Activated T-helper 1 cell treated with anti-CD3 and anti-CD28 coated beads, Interleukin-2, amount 50 U/mL, for 16 hours (primary cell): ENCODE data around the gene IL6R.
"Not testable (repeated sequence)": the region's sequence is repeated elsewhere in the genome, so short reads cannot be mapped to it uniquely, and the experiment has no call there.

Source experiments
- DNase-seq, 2 donors: peaks; one replicate each; pipeline ENCODE4 v3.0.0-alpha.2; 2020; ENCODE audit warnings: low read depth in 1 of 2, low spot score in 1 of 2

Gene IL6R

DNA sequence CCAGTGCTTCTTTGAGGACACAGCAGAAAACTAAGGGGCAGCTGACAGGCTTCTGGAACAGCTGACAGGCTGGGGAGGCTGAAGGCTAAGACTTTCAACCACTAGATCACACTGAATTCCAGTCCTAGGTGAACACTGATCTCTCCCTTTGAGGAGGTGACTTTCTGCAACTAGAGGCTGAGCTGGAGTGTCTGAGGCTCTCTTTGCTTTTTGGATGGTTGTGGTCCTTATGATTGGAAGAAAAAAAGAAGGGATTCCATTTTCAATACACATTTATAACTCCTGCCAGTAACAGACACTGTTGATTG is 1.4 kb downstream of the IL6R start:
- no peak for DNase-seq

DNA sequence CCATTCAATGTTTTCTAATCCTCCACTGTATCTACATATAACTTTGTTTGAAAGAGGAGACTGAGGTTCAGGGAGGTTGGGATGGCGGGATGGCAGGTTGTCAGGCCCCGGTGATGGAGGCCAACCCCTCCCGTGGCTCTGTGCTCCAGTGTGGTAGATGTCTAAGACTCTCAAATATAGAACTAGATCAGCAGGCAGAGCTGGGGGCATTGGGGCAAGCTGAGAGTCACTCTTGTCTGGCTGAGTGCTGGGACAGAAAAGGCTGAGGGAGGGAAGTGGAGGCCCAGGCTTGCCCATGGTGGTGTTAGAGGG is 1.7 kb downstream of the IL6R start:
- no peak for DNase-seq

DNA sequence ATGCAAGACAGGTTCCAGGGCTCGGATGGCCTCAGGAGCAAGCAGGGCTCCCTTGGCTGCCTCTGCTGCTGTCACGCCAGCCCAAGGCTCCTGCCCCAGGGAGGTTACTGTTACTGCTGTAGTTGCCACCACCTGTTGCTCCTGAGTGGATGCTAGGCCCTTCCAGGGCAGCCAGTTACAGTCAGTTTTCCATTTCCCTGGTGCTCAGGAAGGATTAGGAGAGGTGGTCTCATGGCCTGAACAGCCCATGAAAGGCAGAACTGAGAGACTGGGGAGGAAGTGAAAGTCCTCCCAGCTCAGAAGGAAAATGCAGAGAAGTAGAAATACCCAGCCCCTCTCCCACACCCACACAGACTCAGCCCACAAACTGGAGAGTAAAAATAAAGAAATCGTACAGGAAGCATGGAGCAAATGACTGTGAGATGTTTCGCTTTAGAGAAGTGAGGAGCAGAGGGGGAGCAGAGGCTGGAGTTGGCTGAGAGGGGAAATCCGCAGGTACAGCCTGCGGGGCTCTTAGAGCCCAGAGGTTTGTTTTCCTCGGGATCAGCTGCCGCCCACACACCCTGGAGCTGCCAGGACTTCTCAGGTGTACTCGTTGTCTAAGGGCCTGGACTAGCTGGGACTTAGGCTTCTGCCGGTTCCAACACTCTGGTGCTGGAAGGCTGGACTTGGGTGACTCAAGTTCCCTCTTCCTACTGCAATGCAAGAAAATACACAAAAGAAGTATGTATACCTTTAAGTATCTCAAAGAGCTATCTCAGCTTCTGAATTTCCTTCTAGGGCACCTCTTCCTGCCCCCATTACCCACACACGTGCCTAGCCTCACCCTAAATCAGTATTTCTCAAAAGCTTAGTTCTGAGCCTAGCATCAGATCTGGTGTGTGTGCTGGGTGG is 2.3 kb downstream of the IL6R start:
- no peak for DNase-seq

DNA sequence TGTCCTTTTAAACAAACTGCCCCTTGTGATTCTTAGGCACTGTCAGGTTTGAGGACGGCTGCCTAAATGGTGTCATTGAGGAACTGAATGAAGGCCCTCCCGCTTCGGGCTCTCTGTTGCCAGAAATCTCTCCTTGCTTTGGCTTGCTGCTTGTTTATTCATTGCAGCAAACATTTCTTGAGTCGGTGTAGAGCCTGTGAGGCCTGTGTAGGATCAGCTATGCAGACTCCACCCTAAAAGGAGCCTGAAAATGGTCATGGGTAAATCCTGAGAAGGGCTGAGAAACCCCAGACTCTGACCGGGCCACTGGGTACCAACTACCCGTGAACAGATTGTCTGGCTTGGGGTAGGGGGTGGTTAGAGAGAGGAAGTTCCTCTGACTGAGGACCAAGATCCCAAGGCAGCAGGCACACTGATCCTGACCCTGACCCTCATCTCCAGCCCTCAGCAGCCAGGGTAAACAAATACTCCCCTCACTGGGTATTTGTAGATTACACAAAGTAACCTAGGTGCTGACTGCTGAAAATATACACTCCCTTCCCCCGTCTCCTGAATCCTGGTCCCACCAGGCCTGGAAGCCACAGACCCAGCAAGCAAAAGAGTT is 3.1 kb downstream of the IL6R start:
- no peak for DNase-seq

DNA sequence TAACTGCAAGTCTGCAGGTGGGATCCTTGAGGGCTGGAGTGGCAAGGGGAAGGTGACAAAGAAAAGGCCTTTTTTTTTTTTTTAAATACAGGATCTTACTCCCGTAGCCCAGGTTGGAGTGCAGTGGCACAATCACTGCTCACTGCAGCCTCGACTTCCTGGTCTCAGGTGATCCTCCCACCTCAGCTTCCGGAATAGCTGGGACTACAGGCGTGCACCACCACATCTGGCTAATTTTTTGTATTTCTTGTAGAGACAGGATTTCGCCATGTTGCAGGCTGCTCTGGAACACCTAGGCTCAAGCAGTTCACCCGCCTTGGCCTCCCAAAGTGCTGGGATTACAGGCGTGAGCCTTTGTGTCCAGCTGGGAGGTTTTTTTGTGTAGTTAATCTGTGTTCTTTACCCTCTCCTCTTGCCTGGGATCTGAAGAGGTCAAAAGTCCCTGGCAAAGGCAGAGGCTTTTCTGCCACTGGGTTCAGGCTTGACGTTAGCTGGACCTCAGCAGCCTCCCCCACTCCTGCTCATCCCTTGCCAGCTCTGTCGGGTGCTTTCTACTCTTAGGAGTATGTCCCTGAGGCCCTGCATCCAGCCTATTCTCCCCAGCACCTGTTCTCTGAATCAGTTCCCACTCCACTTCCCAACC is 5.2 kb downstream of the IL6R start:
- no peak for DNase-seq

DNA sequence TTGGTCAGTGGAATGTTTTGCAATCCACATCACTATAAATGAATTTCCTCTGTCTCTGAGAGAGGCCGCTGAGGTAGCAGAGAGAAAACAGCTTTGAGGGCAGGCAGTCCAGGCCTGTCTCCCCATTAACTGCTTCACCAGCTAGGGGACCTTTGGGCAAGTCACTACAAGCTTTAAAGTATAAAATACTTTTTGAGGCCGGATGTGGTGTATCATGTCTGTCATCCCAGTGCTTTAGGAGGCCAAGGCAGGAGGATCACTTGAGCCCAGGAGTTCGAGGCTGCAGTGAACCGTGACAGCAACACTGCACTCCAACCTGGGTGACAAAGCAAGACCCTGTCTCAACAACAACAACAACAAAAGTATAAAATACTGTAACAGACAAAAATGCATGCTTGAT is 6.4 kb downstream of the IL6R start:
- DNase-seq: no peak

DNA sequence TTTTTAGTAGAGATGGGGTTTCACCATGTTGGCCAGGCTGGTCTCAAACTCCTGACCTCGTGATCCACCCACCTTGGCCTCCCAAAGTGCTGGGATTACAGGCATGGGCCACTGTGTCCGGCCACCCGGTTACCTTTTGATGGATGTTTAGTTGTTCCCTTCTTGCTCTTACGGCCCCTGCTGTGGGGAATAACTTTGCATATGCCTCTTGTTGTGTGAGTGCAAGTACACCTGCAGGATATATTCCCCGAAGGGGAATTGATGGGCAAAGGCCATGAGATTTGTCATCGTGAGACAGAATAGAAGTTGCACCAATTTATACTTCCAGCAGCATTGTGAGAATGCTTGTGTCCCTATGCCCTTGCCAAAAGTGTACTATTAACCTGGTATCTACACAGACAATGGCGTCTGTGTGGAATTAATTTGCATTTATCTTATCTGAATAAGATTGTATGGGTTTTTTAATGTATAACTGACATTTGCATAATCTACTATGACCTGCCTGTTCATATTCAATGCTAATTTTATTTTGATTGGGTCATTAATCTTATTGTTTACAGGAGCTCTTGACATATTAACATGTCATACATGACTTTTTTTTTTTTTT is 8.1 kb downstream of the IL6R start:
- no peak for DNase-seq

DNA sequence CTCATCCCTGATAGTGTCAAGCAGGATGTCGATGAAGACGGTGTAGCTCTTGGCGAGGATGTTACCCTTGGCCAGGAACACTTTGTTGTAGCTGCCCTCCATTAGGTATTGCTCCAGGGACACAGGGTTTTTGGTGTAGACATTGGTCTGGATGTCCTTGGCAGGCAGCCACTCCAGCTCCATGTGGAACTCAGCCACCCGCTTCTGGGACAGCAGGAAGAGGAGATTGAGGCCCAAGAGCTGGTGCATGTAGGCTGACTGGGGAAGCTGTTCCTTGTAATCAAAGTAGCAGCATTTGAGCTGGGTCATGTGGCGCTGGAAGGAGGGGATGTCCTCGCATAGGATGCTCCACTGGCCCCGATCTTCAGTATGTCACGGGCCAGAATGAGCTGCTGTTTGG is 9.5 kb downstream of the IL6R start:
- no peak for DNase-seq

DNA sequence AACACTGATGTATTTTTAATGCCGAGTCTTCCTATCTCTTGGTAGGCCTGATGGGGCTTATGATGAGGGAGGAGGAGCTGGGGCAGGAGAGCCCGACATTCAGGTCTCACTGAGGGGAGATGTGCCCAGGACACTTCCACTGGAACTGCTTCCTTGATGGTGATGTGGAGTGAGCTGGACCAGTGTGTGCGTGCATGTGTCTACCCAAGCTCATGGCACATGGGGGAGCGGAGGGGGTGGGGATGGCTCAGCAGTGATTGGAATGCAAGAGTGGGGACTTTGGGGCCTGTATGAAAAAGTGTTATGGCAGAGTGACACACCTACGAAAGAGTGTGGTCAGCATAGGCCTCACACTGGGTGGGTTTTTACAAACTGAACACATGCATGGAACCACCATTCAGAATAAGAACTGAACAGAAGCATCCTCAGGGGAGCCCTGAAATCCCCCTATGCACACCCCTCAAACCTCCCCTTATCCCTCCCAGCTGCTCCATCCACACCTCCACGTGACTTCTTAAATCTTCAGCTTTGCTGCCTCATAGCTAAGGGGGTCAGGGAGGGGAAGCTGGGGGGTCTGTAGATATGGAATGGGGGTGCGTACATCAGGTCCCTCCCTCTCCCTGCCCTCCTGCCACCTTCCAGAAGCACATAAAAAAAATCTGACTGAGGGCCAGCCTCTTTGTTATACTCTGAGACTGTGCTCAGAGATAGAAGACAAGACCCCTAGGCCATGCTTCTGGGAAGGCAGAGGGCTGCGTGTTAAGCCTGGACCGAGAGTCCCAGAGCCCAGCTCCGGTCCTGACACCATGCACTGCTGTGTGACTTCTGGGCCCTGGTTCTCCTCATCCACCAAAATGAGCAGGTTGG is 11.6 kb downstream of the IL6R start:
- DNase-seq: no peak

DNA sequence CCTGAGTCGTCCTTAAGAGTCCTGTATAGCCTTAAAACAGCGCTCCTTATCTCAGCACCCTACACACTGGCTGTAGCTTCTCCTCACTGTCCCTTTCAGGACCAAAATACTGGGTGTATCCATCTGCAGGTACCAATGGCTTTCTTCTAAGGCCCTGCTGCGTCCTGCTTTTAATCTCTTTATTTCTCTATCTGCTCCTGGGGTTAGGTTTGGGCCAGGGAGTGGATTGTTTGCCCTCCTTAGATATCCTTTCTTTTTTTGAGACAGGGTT is 12.1 kb downstream of the IL6R start:
- no peak for DNase-seq

DNA sequence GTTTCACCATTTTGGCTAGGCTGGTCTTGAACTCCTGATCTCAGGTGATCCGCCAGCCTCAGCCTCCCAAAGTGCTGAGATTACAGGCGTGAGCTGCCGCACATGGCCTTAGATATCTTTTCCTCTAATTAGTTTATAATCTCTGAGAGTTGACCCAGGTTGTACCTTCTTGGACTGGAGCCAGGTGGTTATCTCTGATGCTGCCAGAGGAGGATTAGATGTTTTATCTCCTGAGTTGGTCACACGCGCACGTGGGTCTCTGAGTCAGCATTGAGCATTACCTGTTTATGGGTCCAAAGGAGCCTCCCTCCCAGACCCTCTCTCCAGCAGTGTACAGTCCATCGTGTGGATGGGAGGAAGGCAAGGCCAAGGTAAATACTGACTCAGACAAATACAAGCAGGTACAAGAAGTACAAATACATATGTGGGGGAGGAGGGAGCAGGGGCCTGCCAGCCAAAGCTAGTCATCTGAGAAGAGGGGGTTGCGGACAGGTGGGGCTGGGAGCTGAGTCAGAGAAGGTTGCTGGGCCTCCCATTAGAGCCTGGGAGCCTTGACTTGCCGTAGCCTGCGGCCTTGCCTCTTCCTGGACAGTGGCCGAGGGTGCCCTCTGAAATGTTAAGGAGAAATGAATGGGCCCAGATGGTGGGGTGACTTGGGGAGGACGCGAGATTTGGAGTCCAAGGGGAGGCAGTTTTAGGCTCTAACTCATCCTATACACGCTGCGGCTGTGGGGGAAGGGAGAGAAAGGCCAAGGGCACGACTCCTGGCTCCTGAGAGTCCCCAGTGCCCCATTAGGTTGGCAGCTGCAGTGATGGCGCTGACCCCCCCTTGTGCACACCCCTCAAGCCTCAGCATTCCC is 13.1 kb downstream of the IL6R start:
- no peak for DNase-seq

DNA sequence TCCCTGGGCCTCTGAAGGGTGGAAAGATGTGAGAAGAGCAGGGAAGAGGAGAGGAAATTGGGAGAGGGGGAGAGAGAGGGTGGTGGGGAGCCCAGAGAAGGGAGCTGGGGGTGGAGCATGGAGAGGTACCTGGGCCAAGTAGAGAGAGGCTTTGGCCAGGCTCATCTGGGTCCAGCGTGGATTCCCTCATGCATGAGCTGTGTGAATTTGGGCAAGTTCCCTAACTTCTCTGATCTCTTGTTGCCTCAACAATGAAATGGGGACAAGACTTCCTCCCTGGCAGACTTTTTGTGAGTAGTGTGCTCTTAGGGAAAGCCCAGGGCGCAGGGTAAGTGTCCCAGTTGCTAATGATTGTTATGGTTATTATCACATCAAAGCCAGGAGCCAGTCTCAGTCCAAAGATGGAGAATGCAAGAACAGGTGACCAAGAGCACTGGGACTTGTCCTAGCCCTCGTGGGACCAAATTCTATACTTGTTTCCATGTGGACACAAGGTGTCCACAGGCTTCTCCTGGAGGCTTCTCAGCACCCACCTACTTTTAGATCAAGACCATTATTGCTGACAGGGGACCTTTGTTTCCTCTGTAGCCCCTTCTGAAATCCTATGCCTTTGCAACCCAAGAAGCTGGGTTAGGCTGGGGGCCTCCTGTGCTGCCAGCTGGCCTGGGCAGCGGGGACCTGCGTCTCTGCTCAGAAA is 13.9 kb downstream of the IL6R start:
- no peak for DNase-seq

DNA sequence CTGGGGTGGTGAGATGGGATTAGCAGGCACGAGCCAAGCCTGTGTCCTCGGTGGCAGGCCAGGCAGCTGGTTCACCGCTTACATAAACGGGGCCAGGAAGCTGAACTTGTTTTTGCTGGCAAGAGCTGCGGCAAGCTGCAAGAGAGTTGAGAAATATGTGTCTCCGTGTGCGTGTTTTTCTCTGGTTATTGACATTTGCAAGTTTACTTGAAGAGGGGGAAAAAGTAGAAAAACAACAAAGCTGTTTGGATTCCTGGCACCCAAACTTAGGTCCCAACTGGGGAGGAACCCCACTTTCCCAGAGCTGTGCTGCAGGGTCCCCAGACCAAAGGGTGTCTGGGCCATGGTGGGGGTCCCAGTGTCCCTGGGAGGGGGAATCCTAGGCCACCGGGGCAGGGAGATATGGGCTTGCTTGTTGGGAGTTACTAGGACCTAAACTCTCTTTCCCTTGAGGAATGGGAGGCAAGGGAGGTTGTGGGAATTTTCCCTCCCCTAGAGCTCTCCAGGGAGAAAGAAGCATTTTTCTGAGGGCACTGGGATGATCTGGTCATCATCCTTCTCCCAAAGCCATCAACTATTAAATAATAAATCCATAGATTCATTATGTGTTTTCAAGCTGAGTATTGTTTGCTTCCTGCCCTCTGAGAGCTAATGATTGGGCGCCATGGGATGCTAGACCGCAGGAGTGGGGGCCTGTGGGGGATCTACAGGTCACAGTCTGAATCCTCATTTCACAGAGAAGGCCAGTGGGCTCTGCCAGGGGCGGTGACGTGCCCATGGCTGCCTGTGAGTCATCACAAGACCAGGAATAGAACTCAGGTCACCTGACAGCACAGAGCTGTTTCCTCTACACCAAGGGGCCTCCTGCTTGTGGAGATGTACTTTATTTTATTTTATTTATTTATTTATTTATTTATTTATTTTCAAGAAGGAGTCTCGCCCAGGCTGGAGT is 14.8 kb downstream of the IL6R start:
- DNase-seq: no peak

DNA sequence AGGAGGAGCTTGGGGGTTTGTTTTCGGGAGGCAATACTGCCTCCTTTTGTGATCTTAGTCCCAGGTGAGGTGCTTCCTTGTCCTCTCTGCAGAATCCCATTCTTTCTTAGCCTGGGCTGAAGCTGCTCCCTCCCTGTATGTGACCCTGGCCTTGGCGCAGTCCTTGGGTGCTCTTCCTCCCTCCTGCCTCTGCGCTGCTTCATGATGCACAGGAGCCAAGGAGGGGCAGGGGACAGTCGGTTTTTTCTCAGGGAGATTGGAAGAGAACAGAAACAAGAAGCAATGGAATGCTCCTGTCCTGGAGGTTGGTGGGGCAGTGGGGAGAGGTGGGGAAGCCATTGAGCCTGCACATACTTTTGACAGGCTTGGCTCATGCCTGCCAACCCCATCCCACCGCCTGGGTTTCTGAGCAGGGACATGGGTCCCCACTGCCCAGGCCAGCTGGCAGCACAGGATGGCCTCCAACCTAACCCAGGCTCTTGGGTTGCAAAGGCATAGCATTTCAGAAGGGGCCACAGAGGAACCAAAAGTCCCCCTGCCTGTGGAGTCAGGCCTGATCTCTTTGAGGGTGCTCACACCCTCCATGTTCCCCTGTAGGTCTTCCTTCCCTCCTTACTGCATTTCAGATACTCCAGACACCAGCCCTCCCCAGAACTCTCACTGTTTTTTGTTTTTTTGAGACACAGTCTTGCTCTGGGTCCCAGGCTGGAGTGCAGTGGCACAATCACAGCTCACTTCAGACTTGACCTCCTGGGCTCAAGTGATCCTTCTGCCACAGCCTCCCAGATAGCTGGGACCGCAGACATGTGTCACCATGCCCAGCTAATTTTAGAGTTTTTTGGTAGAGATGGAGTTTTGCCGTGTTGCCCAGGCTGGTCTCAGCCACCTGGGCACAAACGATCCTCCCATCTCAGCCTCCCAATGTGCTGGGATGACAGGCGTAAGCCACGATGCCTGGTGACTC is 16.1 kb downstream of the IL6R start:
- no peak for DNase-seq

DNA sequence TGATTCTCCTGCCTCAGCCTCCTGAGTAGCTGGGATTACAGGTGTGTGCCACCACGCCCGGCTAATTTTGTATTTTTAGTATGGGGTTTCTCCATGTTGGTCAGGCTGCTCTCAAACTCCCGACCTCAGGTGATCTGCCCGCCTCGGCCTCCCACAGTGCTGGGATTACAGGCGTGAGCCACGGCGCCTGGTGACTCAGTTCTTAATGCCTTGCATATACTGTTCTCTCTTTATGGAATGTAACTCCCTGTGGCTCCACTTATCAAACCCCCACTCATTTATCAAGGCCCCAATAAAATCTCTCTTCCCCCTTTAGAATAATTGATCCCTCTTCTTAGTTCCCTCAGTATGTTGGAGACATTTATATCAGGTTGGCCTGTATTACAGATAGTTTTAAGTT is 16.9 kb downstream of the IL6R start:
- not testable (repeated sequence) for DNase-seq

DNA sequence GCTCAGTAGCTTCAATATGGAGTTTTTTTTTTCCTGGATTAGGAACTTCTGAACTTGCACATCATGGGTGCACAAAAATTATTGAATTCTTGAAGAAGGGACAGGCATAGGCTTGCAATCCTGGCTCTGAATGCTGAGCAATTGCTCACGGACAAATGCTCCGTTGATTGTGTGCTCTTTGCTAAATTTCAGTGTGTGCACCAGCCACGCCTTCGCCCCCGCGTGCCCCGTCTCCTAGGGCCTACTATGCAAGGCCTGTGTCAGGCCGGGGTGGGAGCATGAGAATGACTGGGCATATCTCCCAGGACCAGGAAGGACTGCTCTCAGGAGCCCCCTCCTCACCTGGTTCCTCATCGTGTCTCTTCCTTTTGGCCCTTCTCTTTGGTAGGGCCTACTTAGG is 17.4 kb downstream of the IL6R start:
- no peak for DNase-seq

DNA sequence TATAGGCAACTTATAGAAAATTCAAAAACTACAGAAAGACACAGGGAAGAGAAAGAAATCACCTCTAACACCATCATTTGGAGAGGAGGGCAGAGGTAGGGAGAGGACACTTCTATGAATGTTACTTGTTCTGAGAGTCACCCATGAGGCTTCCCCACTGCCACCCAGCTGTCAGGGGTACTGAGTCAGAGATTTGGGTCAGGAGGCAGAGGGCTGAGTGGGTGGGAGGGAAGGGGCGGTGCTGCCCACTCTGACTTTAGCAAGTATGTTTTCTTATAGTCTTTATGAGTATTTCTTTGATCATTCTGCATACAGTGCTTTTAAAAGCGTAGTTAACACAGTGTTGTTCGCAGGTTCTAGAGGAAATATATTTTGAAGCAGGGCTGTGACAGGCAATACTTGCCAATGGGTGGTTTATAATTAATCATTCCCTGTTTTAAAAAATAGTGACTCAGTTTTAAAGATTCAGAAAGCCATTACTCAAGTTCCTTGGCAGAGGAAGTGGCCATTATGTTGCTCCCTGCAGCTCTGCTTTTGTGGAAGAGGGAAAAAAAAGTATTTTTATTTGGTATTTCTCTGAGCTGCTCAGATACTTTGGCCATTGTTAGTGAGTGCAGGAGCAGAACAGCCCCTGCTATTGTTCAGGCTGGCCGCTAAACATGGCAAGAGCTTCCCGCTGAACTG is 18.3 kb downstream of the IL6R start:
- DNase-seq: no peak
